Epithelial cell of esophagus (primary cell): ENCODE data around the gene PHKA1.

ENCODE experiments used
- DNase-seq: peaks from one replicate; pipeline ENCODE4 v3.0.0; 2010; ENCODE audit warnings: low read depth
- H3K4me3 ChIP-seq: 2 replicates; pipeline ENCODE4 v1.5.1; 2011; ENCODE audit warnings: mild to moderate bottlenecking, low read length, control low read depth
- TF ChIP-seq, protein P1 (sequence below): IDR thresholded peaks from 2 replicates; pipeline ENCODE4 v1.5.1; 2011; ENCODE audit warnings: low read depth, mild to moderate bottlenecking, low read length, control low read depth, inconsistent platforms; ENCODE audit not compliant: insufficient read depth; ENCODE audit errors: missing control alignments

PHKA1 gene

DNA sequence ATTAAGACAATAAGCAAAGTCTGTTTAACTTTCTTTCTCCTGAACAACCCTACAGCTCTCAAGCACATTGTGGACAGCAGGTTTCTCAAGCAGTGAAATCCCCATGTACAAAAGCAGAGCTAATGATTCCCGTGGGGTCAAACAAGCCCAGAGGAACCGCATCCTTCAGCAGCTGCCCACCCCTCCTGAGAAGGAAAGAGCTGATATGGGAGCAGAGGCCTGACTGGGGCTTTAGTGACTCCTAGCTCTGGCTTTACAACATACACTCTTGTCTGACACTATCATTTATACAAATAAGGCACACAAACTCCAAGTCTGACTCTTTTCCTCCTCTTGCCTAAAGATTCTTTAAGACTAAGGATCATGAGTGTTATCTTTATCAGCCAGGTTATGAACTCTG lies 174.3 kb downstream of the PHKA1 start:
- DNase-seq: no peak
- no peak overlapping the region for H3K4me3 ChIP-seq
- TF ChIP-seq, protein P1, sequence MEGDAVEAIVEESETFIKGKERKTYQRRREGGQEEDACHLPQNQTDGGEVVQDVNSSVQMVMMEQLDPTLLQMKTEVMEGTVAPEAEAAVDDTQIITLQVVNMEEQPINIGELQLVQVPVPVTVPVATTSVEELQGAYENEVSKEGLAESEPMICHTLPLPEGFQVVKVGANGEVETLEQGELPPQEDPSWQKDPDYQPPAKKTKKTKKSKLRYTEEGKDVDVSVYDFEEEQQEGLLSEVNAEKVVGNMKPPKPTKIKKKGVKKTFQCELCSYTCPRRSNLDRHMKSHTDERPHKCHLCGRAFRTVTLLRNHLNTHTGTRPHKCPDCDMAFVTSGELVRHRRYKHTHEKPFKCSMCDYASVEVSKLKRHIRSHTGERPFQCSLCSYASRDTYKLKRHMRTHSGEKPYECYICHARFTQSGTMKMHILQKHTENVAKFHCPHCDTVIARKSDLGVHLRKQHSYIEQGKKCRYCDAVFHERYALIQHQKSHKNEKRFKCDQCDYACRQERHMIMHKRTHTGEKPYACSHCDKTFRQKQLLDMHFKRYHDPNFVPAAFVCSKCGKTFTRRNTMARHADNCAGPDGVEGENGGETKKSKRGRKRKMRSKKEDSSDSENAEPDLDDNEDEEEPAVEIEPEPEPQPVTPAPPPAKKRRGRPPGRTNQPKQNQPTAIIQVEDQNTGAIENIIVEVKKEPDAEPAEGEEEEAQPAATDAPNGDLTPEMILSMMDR: no peak

DNA sequence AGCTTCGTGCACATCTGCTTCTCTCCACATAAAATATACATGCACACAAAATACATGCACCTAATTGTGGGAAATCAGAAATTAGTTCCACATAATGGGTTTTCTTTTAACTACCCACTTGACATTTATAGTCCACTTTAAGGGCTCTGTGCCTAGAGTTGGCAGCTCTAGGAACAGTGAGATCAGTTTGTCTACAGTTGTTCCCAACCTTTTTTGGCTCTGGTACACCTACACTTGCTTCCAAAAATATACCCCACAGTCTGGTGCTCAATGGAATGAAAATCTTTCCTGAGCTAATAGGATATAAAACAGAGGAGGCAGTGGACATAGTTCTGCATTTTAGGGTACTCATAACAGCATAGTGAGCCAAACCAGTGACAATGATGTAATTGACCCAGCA lies 177.6 kb downstream of the PHKA1 start:
- TF ChIP-seq, protein P1: no peak
- no peak overlapping the region for H3K4me3 ChIP-seq
- no peak for DNase-seq

DNA sequence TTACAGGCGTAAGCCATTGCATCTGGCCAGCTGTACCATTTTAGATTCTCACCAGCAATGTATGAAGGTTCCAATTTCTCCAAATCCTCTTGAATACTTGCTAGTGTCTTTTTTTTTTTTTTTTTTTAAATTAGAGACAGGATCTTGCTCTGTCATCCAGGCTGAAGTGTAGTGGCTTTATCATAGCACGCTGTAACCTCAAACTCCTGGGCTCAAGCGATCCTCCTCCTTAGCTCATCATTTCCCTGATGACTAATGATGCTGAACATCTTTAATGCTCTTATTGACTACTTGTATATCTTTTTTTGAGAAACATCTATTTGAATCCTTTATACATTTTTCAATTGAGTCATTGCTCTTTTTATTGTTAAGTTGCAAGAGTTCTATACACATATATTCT lies 181.7 kb downstream of the PHKA1 start:
- no peak overlapping the region for H3K4me3 ChIP-seq
- DNase-seq: peak; percentile 6
- TF ChIP-seq, protein P1: no peak
